Nephron progenitor cell (in vitro differentiated cells): ENCODE measurements around the gene GPC5.

Experiments
- DNase-seq: peaks from one replicate; pipeline ENCODE4 v3.0.0; 2021
- H3K27ac Mint-ChIP-seq: 2 replicates; pipeline ENCODE4 v1.8.0; 2021; ENCODE audit warnings: mild to moderate bottlenecking, moderate library complexity, mixed read lengths
- H3K27me3 Mint-ChIP-seq: 2 replicates; pipeline ENCODE4 v1.8.0; 2021; ENCODE audit warnings: mild to moderate bottlenecking, low read depth, mixed read lengths; ENCODE audit not compliant: poor library complexity
- H3K36me3 Mint-ChIP-seq: 2 replicates; pipeline ENCODE4 v1.8.0; 2021; ENCODE audit warnings: low read depth, mixed read lengths
- H3K4me1 Mint-ChIP-seq: 2 replicates; pipeline ENCODE4 v1.8.0; 2021; ENCODE audit warnings: mixed read lengths
- H3K4me3 Mint-ChIP-seq: 2 replicates; pipeline ENCODE4 v1.8.0; 2021; ENCODE audit warnings: mild to moderate bottlenecking, moderate library complexity, mixed read lengths
- H3K9me3 Mint-ChIP-seq: 2 replicates; pipeline ENCODE4 v1.8.0; 2021; ENCODE audit warnings: mild to moderate bottlenecking, moderate library complexity, mixed read lengths
- TF ChIP-seq, protein P1 (sequence below): fragments of 200-600 bp; sonication (generic); IDR thresholded peaks from 2 replicates; pipeline ENCODE4 v1.5.0; 2021; ENCODE audit warnings: antibody characterized with exemption

GPC5 gene

DNA sequence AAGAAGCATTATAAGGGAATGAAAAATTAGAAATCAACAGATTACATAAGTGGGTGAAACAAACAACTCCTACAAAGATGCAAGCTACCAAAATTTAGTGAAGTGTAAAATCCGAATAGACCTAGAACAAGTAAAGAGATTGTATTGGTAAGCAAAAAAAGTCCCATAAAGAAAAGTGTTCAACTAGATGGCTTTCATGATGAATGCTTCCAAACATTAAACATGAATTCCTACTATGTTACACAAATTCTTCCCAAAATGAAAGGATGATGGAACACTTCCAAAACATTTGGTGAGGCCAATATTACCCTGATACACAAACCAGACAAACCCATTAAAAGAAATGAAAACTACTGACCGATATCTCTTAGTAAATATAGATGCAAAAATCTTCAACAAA is 139.0 kb downstream of the GPC5 start:
- Mint-ChIP-seq H3K4me3 (no peak overlapping the region), H3K36me3 (no peaks in the 10 kb centered on the region), H3K9me3 (no peaks in the 10 kb centered on the region), H3K27me3 (no peaks in the 10 kb centered on the region), H3K27ac (no peak overlapping the region), H3K4me1 (no peaks in the 10 kb centered on the region)
- no peak for DNase-seq
- TF ChIP-seq, protein P1, sequence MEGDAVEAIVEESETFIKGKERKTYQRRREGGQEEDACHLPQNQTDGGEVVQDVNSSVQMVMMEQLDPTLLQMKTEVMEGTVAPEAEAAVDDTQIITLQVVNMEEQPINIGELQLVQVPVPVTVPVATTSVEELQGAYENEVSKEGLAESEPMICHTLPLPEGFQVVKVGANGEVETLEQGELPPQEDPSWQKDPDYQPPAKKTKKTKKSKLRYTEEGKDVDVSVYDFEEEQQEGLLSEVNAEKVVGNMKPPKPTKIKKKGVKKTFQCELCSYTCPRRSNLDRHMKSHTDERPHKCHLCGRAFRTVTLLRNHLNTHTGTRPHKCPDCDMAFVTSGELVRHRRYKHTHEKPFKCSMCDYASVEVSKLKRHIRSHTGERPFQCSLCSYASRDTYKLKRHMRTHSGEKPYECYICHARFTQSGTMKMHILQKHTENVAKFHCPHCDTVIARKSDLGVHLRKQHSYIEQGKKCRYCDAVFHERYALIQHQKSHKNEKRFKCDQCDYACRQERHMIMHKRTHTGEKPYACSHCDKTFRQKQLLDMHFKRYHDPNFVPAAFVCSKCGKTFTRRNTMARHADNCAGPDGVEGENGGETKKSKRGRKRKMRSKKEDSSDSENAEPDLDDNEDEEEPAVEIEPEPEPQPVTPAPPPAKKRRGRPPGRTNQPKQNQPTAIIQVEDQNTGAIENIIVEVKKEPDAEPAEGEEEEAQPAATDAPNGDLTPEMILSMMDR: no peak

DNA sequence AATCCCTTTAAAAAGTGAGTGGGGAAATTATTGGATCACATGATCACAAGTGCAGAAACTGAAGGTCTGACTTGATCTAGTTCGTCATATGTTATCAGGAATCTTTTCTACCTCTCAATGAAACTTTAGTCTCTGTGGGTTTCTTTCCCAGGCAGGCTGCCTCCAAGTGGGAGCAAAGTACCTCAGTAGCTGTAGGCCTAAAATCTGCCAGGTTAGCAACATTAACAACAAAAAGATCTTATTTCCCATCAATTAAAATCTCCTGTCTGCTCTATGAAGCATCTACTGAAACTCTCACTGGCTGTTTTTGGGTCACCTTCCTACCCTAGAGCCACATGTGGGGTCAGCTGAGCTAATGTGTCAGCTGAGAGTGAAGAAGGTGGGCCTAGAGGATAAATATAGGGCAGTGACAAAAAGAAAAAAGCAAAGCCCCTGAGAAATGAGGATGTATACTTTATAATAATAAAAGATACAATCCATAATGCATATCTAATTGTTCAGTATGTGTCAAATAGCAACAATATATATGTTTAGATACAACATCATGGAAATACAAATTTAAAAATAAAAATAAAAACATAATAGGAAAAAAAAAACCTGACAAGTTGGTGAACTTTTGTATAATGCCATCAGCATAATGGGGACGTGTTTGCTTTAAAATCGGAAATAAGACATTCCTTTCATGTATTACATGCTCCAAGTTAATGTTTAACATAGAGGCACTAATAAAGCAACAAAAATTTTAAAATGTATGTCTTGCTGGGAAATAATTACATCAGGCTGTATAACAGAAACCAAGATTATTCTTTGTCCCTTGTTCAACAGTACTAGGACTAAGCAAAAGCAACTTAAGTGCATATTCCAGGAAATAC is 141.1 kb downstream of the GPC5 start:
- Mint-ChIP-seq H3K4me3 (no peak overlapping the region), H3K27ac (peak overlapping the region; percentile 70), H3K36me3 (no peaks in the 10 kb centered on the region), H3K27me3 (no peaks in the 10 kb centered on the region), H3K9me3 (no peaks in the 10 kb centered on the region), H3K4me1 (peaks cover 1% of the 10 kb centered on the region)
- no peak for DNase-seq
- TF ChIP-seq, protein P1: no peak

DNA sequence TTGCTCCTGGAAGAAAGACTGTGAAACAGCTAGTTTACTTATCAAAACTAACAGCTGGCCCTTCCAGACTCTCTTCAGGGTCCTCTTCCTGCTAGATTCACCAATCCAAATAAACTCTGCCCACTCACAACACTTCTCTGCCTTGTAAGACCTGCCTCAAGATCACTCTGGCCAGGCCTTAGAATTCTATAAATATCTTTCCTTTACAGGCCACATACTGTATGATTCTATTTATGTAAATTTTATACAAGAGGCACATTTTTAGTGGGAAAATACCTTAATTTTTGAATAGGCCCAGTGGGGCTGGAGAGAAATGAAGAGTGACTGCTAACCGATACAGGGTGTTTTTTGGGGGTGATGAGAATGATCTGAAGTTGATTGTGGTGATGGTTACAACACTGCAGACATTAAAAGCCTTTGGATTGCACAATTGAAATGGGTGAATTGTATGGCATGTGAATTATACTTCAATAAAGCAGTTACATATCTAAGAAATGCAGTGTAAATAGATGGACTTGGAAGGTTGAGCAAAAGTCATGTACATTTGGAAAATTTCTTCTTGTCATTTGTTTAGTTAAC is 141.8 kb downstream of the GPC5 start:
- no peaks in the 10 kb centered on the region for H3K27me3 Mint-ChIP-seq
- H3K27ac Mint-ChIP-seq: peak overlapping the region; percentile 70
- H3K4me3 Mint-ChIP-seq: no peak overlapping the region
- DNase-seq: no peak
- H3K9me3 Mint-ChIP-seq: no peaks in the 10 kb centered on the region
- peaks cover 4% of the 10 kb centered on the region for H3K4me1 Mint-ChIP-seq
- TF ChIP-seq, protein P1: no peak
- no peaks in the 10 kb centered on the region for H3K36me3 Mint-ChIP-seq

DNA sequence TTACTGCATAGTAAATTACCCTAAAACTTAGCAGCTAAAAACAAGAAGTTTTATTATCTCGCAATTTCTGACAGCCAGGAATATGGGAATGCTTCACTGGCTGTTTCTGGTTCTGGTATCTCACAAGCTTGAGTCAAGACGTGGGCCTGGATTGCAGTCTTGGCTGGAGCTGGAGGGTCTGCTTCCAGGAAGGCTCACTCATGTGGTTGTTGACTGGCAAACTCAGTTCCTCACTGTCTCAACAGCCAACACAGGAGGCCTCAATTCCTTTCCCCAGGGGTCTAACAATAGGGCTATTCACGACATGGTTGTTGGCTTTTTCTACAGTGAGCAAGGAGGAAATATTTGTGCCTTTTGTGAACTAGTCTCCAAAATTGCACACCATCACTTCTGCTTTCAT is 146.3 kb downstream of the GPC5 start:
- DNase-seq: no peak
- Mint-ChIP-seq H3K36me3 (no peaks in the 10 kb centered on the region), H3K9me3 (no peaks in the 10 kb centered on the region), H3K27me3 (no peaks in the 10 kb centered on the region), H3K27ac (no peak overlapping the region), H3K4me1 (peaks cover 4% of the 10 kb centered on the region), H3K4me3 (no peak overlapping the region)
- TF ChIP-seq, protein P1: no peak

DNA sequence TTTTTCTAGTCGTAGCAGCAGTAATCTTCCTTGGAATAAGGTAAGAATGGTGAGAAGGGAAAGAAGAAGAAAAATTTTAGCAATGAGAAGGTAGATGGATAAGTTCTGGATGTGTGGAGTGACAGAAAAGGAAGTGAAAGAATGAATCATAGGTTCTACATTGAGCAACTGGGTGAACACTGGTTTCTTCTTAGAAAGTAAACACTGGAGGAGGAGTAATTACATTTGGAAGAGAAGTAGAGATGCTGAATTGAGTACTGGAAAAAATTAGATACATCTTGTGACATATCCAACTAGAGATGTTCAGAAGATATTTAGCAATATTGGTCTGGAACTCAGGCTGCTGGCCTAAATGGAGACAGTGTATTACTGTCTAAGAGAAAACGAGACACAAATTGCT is 148.5 kb downstream of the GPC5 start:
- H3K4me3 Mint-ChIP-seq: no peak overlapping the region
- H3K36me3 Mint-ChIP-seq: peaks cover 5% of the 10 kb centered on the region
- H3K27ac Mint-ChIP-seq: no peak overlapping the region
- peaks cover 10% of the 10 kb centered on the region for H3K9me3 Mint-ChIP-seq
- DNase-seq: no peak
- TF ChIP-seq, protein P1: no peak
- H3K27me3 Mint-ChIP-seq: no peaks in the 10 kb centered on the region
- H3K4me1 Mint-ChIP-seq: peaks cover 4% of the 10 kb centered on the region
